Measurements from ENCODE around the gene CROCC.
"Not testable (repeated sequence)": the region's sequence is repeated elsewhere in the genome, so short reads cannot be mapped to it uniquely, and the experiment has no call there.

The CROCC gene

DNA sequence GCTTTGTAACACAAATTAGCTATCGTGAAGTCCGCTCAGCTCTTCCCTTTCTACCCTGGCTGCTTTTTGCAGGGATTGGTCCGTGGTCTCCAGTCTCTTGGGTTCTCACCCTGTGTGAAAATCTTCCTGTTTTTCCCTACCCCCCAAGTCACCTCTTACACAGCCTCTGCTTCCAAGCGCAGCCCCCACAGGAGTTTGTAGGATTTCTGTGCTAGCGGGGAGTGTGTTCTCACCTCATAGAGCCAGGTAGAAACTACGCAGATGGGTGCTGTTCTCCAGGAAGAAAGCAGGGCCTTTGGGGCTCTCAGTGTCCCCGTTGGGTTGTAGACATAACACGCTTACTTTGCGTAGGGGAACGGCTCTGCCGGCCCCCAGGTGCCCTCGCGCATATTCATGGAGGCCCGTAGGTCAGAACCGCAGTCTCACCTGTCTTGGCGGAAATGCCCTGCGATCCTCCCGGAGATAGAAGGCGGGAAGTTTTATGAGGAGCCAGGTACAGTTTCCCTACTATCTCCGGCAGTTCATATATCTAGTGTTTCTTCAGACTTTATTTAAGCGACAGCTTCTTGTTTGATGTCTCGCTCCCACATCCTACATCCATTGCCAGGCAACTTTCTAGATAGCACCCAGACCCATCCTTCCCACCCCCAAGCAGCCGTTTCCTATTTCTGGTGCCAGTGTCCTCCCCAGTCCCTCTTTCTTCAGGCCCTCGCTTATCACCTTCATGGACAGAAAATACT, 25.2 kb upstream of the CROCC start:
- DNase-seq = peak; percentile 85

- DNase-seq = not testable (repeated sequence)
These were observed 24.1 kb upstream of the CROCC start for GRCh38 chr1:16897653-16898052.

DNA sequence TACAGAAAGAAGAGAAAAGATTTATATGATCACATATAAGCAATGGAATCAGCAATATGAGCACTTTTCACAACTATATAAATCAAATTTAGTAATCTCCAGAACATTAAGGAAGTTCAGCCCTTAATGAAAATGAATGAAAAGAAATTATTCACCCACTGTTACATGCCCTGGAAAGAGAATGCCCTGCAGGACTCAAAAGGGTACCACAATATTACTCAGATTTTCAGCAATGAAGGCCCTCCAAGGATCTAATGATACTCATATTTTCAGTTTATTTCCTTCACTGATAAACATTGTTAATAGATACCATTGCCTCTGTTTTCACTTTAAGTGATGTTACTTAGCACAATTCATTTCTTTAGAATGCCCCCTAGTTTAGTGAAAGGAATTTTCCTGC, 23.4 kb upstream of the CROCC start:
- DNase-seq = not testable (repeated sequence)

GRCh38 chr1:16899020-16899419, 22.7 kb upstream of the CROCC start:
- not testable (repeated sequence) for DNase-seq

DNA sequence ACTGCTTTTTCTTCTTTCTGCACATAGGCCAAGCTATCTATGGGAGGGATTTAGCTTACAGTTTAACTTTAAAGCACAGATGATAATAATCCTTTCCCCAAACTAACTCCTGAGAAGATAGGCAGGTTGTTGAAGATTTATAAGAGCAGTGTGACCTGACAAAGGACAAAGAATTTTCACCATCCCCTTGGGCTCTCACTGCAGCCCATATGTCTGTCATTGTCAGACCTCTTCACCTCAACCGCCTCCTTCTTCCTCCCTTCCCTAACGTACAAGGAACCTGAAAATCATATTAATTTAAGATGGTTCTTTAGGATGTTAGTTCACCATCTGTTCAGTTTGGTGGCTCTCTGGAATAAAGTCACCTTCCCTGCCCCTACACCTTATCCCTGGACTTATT, 21.0 kb upstream of the CROCC start:
- no peak for DNase-seq

GRCh38 chr1:16901371-16901770, 20.4 kb upstream of the CROCC start:
- DNase-seq = not testable (repeated sequence)

DNA sequence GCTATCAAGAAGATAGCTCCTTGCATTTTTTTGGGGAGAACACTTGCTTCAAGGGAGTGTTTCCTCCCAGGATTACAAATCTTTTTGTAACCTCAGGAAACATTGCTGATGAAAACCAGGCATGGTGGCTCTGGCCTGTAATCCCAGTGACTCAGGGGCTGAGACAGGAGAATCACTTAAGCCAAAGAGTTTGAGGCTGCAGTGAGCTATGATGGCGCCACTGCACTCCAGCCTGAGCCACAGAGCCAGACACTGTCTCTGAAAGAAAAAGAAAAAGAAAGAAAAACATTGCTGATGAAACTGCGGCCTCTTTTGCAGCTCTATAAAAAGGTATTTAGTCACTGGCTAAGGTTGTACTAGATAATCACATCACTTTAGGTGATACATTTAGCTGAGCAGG, 18.7 kb upstream of the CROCC start:
- DNase-seq = no peak

GRCh38 chr1:16903458-16903796, 18.3 kb upstream of the CROCC start:
- no peak for DNase-seq

DNA sequence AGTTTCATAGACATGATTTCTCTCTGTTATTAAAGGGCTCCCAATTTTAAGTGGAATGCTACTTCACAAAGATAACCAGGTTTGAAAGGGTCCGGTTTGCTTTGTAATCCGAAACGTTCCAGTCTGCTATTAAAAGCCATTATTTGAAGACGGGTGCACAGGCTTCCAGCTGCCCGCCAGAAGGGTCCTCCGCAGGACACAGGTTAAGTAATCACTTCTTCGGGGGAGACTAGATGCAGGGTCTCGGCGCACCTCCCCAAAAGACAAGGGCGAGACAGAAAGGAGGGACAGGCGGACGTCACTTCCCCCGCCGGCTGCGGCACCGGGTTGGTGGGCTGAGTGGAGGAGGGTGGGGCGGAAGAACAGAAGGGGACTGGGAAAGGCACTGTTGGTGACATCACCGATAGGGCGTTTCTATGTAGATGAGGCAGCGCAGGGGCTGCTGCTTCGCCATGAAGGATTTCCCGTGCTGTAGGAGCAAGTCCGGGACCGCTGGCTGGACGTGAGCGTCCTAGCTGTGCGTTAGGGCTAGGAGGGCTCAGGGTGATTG, 17.1 kb upstream of the CROCC start:
- peak; percentile 100 for DNase-seq

- peak; percentile 65 for DNase-seq
These were observed 16.4 kb upstream of the CROCC start for GRCh38 chr1:16905110-16905867.

DNA sequence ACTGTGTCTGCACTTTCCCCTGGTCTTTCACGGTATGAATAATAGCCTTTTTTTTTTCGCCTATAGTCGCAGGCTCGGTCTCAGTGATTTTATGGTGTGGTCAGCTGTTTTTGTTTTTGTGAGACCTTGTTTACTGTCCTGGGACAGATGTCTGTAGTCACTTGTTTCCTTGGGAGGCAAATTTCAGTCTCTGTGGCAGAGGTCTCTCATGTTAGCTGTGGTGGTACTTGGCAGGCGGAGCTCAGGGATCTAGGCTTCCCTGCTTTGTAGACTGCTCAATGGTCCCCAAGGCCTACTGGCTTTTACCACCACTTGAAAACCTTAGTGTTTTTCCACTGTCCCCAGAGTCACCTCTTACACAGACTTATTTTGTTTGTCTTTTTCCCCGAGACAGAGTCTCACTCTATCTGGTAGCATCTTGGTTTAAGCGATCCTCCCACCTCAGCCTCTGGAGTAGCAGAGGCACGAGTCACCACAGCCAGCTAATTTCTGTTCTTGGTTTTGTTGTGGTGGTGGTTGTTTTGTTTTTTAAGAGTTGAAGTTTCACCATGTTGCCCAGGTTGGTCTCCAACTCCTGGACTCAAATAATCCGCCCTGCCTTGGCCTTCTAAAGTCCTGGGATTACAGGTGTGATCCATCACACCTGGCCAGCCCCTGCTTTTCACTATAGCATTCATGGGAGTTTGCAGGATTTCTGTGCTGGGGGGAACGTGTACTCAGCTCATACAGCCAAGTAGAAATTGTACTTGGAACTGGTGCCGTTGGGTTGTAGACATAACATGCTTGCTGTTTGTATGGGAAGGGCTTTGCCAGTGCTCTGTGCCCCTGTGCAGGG, 15.6 kb upstream of the CROCC start:
- no peak for DNase-seq

DNA sequence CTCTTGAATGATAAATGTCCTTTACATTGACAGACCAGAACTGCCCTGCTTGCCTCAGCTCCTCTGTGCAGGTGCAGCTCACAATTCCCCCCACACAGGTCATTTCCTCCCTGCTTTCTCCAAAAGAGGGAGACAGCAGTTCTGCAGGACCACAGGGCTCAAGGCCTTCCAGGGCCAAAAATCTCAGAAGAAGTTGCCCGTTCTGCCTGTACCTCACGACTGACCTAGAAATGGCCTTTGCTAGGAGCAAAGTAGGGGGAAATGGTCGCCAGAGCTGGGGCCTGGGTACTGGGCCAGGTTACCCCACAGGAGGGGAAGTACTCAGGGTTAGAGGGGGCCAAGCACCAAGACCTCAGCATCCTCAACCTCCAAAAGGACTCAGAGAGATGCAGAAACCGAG, 14.9 kb upstream of the CROCC start:
- DNase-seq = no peak

- DNase-seq = no peak
These were observed 13.6 kb upstream of the CROCC start for GRCh38 chr1:16907870-16908758.

- DNase-seq = not testable (repeated sequence)
These were observed 9.6 kb upstream of the CROCC start for GRCh38 chr1:16911851-16912721.

- DNase-seq = not testable (repeated sequence)
These were observed 9.0 kb upstream of the CROCC start for GRCh38 chr1:16912742-16913141.

DNA sequence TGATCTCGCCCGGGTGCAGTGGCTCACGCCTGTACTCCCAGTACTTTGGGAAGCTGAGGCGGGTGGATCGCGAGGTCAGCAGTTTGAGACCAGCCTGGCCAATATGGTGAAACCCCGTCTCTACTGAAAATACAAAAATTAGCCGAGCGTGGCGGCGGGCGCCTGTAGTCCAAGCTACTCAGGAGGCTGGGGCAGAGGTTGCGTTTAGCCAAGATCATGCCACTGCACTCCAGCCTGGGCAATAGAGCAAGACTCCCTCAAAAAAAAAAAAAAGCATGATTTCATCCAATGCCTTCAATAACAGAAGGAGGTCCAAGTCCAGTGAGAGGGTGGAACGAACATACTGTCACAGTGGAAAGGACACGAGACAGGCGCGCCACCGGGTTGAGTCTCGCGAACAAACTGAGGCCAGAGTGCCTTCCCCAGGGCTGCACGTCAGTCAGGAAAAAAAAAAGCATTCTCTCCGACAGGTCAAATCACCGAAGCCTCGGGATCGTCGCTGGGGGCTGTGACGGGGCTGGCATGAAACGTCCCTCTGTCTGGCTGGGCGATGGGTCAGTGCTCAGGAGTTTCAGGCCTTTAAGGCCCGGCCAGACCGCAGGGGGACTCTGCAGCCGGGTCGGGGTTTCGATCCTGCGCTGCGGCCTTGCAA, 8.4 kb upstream of the CROCC start:
- DNase-seq = no peak

GRCh38 chr1:16913833-16914662, 7.7 kb upstream of the CROCC start:
- DNase-seq = peak; percentile 96

- not testable (repeated sequence) for DNase-seq
These were observed 6.7 kb upstream of the CROCC start for GRCh38 chr1:16914928-16915626.

DNA sequence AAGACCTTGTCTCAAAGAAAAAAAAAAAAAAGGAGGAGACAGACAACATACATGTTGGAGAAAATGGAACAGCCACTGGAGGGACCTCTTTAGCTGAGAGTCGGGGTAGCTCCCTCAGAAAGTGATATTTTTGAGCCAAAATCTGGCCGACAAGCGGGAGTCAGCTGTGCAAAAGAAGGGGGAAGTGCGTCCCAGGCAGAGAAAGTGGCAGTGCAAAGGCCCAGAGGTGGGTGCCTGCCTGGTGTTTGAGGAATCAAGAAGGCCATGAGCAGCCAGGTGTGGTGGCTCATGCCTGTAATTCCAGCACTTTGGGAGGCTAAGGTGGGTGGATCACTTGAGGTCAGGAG, 6.1 kb upstream of the CROCC start:
- DNase-seq = no peak

Data from CD4-positive, alpha-beta T cell treated with Interleukin-17A for 1 hour (primary cell).